Right lobe of liver (tissue), 6 donors: ENCODE data around the gene SPHK2. TPM values are rescaled to one million over a fixed set of nuclear protein-coding genes. Genes with fewer than 3 reads are reported as not detected.
A peak's percentile ranks its signal among the peaks of the same experiment; 100 is the strongest.

Source experiments
- ATAC-seq, 4 donors: fragments of 200-7000 bp; cut with Tn5 transposase; one replicate each; pipeline ENCODE4 v1.9.1; 2020; ENCODE audit warnings: mild to moderate bottlenecking in 4 of 4, moderate library complexity in 4 of 4
- DNase-seq, 3 donors: peaks; one replicate each; pipeline ENCODE4 v3.0.0-alpha.2; 2020
- H3K27ac ChIP-seq, 3 donors: fragments of 200-600 bp; one replicate each; pipeline ENCODE4 v1.8.0; 2022
- H3K27me3 ChIP-seq, 2 donors: fragments of 200-600 bp; one replicate each; pipeline ENCODE4 v1.8.0; 2022
- H3K36me3 ChIP-seq, 4 donors: fragments of 200-600 bp; sonication (generic) in 1 of 4; one replicate each; pipeline versions ENCODE4 v1.5.1 to v1.8.0; 2017 to 2022; ENCODE audit warnings: control low read depth in 1 of 4
- H3K4me1 ChIP-seq, 4 donors: fragments of 200-600 bp; sonication (generic) in 1 of 4; one replicate each; pipeline versions ENCODE4 v1.5.1 to v1.8.0; 2017 to 2022; ENCODE audit warnings: control low read depth in 1 of 4
- H3K4me3 ChIP-seq, 3 donors: fragments of 200-600 bp; one replicate each; pipeline ENCODE4 v1.8.0; 2022
- H3K9me3 ChIP-seq, 4 donors: fragments of 200-600 bp; sonication (generic) in 1 of 4; one replicate each; pipeline versions ENCODE4 v1.5.1 to v1.8.0; 2017 to 2022; ENCODE audit warnings: control low read depth in 1 of 4
- POLR2A ChIP-seq: fragments of 450-650 bp; IDR thresholded peaks from one replicate; pipeline ENCODE4 v1.6.1; 2017; ENCODE audit warnings: antibody characterized with exemption, mild to moderate bottlenecking
- WGBS: methylation state at CpG from one replicate; pipeline ENCODE4 v1.1.6; 2018; ENCODE audit warnings: low coverage, low lambda C conversion rate; ENCODE audit not compliant: insufficient coverage; ENCODE audit errors: missing lambda C conversion rate; 5-methylcytosine and 5-hydroxymethylcytosine counted together
- intact Hi-C, 2 donors: fragments of 100-400 bp; cut with DNase I; formaldehyde crosslinking; loops; one replicate each; pipeline versions ENCODE4 v1.11.2 to v1.14.1; 2022
- total RNA-seq, 6 experiments: library from RNA; depleted of rRNA in 2 of 6; stranded (reverse); fragments of >200 nt in 2 of 6; fragmentation: NEBNext Ultra II Directional in 3 of 6; extraction: Animal tissue kit (Norgen Biotek cat#: 25700) in 3 of 6; gene quantifications; one replicate each; pipeline versions ENCODE4 v1.1.0 to v1.2.4, GENCODE V29; 2016 to 2023
- TF ChIP-seq, protein P1 (sequence below), 4 donors: fragments of 200-600 bp in 3 of 4; fragments of 450-650 bp in 1 of 4; IDR thresholded peaks; one replicate each; pipeline versions ENCODE4 v1.5.1 to v1.8.0; 2016 to 2022; ENCODE audit warnings: antibody characterized with exemption in 4 of 4, mild to moderate bottlenecking in 2 of 4
- donor health status: DM: no; HTN: yes; CAD: no.
- donor health status: DM: no; HTN: no; CAD: no.
- donor health status: DM: no; HTN: no; CAD: no.
- donor health status: DM: no; HTN: yes; CAD: no.
- donor health status: DM: no; HTN: yes; CAD: no.

SPHK2 gene
- total RNA-seq, 6 experiments from 2014 or later = 11.4 to 30.1 (median 17.2) TPM

DNA sequence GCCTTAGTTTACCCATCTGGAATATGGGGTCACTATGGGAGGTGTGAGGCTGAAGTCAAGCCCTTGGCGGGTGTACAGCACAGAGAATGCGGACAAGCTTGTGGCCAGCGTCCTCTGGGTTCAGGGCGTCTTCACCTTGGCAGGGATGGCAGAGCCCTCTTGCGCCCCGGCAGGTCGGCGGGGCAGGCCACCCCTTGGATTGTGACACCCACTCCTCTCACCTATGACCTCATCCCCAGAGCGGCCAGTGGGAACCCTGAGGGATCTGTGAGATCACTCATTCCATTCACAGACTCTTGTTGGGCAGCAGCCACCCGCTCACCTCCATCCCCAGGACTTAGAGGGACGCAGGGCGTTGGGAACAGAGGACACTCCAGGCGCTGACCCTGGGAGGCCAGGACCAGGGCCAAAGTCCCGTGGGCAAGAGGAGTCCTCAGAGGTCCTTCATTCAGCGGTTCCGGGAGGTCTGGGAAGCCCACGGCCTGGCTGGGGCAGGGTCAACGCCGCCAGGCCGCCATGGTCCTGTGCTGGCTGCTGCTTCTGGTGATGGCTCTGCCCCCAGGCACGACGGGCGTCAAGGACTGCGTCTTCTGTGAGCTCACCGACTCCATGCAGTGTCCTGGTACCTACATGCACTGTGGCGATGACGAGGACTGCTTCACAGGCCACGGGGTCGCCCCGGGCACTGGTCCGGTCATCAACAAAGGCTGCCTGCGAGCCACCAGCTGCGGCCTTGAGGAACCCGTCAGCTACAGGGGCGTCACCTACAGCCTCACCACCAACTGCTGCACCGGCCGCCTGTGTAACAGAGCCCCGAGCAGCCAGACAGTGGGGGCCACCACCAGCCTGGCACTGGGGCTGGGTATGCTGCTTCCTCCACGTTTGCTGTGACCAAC is 12.6 kb upstream of the SPHK2 start, which contains the start of gene SPACA4:
Gene SPACA4 (plus strand): TSS at position 280 of the 896 bp plus-strand sequence. CDS start 237 bp downstream, at position 517.
- DNase-seq = no peak
- Histone ChIP-seq H3K27ac (no peak within 1 kb of the TSS), H3K4me1 (no peaks in the 10 kb centered on the region), H3K4me3 (no peak within 1 kb of the TSS), H3K9me3 (no peaks in the 10 kb centered on the region), H3K36me3 (no peaks in the 10 kb centered on the region), H3K27me3 (no peaks in the 10 kb centered on the region)
- intact Hi-C loops = loop anchor here (10.0 kb wide), 2 partner anchors 102 to 292 kb away; no protein-coding TSS in a partner anchor
- no peak for TF ChIP-seq POLR2A
- TF ChIP-seq, protein P1, sequence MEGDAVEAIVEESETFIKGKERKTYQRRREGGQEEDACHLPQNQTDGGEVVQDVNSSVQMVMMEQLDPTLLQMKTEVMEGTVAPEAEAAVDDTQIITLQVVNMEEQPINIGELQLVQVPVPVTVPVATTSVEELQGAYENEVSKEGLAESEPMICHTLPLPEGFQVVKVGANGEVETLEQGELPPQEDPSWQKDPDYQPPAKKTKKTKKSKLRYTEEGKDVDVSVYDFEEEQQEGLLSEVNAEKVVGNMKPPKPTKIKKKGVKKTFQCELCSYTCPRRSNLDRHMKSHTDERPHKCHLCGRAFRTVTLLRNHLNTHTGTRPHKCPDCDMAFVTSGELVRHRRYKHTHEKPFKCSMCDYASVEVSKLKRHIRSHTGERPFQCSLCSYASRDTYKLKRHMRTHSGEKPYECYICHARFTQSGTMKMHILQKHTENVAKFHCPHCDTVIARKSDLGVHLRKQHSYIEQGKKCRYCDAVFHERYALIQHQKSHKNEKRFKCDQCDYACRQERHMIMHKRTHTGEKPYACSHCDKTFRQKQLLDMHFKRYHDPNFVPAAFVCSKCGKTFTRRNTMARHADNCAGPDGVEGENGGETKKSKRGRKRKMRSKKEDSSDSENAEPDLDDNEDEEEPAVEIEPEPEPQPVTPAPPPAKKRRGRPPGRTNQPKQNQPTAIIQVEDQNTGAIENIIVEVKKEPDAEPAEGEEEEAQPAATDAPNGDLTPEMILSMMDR (IDR thresholded peaks at IDR 0.05) = no peak
- 80% methylated on average over 2 of the region's 39 CpGs for WGBS
- ATAC-seq = peak in 1 of 4 donors; percentile 7

DNA sequence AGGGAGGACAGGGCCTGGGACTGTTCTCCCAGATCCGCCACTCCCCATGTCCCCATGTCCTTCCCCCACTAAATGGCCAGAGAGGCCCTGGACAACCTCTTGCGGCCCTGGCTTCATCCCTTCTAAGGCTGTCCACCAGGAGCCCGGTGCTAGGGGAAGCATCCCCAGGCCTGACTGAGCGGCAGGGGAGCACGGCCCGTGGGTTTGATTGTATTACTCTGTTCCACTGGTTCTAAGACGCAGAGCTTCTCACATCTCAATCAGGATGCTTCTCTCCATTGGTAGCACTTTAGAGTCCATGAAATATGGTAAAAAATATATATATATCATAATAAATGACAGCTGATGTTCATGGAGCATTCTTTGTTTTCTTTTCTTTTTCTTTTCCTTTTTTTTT is 11.9 kb upstream of the SPHK2 start:
- H3K4me3 ChIP-seq = no peak overlapping the region
- no peaks in the 10 kb centered on the region for H3K9me3 ChIP-seq
- H3K27me3 ChIP-seq = no peaks in the 10 kb centered on the region
- no peaks in the 10 kb centered on the region for H3K36me3 ChIP-seq
- H3K27ac ChIP-seq = no peak overlapping the region
- 75% methylated on average over 7 of the region's 7 CpGs for WGBS
- DNase-seq = no peak
- no peak for ATAC-seq
- no peaks in the 10 kb centered on the region for H3K4me1 ChIP-seq
- TF ChIP-seq, protein P1 (IDR thresholded peaks at IDR 0.05) = no peak
- TF ChIP-seq POLR2A = no peak
- intact Hi-C loops = loop anchor here (10.0 kb wide), 2 partner anchors 103 to 293 kb away; no protein-coding TSS in a partner anchor

DNA sequence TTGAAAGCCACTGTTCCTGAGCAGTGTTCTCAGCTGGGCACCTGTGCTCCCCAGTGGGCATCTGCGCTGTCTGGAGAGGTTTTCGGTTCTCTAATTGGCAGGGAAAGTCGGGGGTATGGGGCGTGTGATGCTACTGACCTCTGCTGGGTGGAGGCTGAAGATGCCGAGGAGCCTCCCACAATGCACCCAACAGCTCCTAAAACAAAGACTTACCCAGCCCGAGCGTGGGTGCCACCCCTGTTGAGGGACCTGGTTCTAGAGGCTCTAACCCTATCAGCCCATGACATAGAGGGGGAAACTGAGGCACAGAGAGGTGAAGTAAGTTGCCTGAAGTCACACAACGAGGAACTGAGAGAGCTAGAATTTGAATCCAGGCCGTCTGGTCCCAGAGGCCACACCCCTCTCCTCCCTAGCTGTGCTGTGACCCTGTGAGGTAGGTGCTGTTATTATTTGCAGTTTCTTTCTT is 10.5 kb upstream of the SPHK2 start:
- no peak for TF ChIP-seq POLR2A
- TF ChIP-seq, protein P1 (IDR thresholded peaks at IDR 0.05) = peak; percentile 4 to 37 (median 28)
- Histone ChIP-seq H3K4me3 (no peak overlapping the region), H3K4me1 (peaks cover 0 to 3% (median 0%) of the 10 kb centered on the region in 4 donors), H3K36me3 (no peaks in the 10 kb centered on the region), H3K27ac (no peak overlapping the region), H3K27me3 (no peaks in the 10 kb centered on the region), H3K9me3 (no peaks in the 10 kb centered on the region)
- WGBS = 26% methylated on average over 2 of the region's 9 CpGs
- intact Hi-C loops = loop anchor here (10.0 kb wide), 2 partner anchors 104 to 294 kb away; no protein-coding TSS in a partner anchor
- peak; percentile 22 to 39 (median 32) for ATAC-seq
- DNase-seq = no peak

DNA sequence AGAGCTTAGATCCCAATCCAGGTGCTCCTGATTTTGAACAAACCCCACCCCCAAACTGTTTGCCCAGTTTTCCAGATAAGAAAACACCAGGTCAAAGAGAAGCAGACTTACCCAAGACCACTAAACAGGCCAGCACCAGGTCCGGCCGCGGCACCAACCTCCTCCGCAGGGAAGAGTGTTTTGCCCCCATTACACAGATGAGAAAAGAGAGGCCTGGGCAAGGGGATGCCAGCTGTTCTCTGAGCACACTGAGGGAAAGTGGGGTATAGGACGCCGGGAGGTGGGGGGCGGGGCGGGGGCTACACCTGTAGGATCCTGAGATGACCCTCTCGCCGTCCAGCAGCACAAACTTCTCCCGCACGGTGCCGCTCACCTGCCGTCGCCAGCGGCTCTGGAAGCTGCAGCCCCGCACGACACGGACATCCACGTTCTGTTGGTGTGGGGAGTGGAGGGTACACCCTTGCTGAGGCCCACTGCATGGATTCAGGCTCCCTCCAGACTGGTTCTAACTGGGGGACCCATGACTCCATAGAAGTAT is 9.7 kb upstream of the SPHK2 start:
- no peaks in the 10 kb centered on the region for H3K36me3 ChIP-seq

More for the DNA sequence above, 9.7 kb upstream of the SPHK2 start:
- whole genome bisulfite sequencing = 100% methylated on average over 4 of the region's 20 CpGs
- intact Hi-C loops = loop anchor here (10.0 kb wide), 2 partner anchors 105 to 295 kb away; no protein-coding TSS in a partner anchor
- H3K4me3 ChIP-seq = no peak overlapping the region
- H3K27ac ChIP-seq = no peak overlapping the region
- no peaks in the 10 kb centered on the region for H3K9me3 ChIP-seq
- H3K27me3 ChIP-seq = no peaks in the 10 kb centered on the region
- TF ChIP-seq, protein P1 (IDR thresholded peaks at IDR 0.05) = no peak
- TF ChIP-seq POLR2A = no peak
- ATAC-seq = no peak
- H3K4me1 ChIP-seq = peaks cover 0 to 6% (median 0%) of the 10 kb centered on the region in 4 donors
- DNase-seq = no peak
